BJ (cell line): ENCODE results near the gene ICAM2. TPM values are rescaled to one million over a fixed set of nuclear protein-coding genes. Genes with fewer than 3 reads are reported as not detected.

Source experiments
- CTCF ChIA-PET: fragments of 350-600 bp; formaldehyde crosslinking; extraction: SDS; loops from one replicate; lab custom pipeline; 2021; ENCODE audit warnings: antibody characterized with exemption, inconsistent platforms; lab: Yijun Ruan, JAX
- POLR2A ChIA-PET: fragments of 300-600 bp; sonication (Branson Sonifier 250); formaldehyde crosslinking; extraction: SDS; loops from one replicate; lab custom pipeline; 2021; ENCODE audit warnings: antibody characterized with exemption; lab: Charles Lee
- DNase-seq: peaks from one replicate; pipeline ENCODE4 v3.0.0-alpha.2; 2011; ENCODE audit warnings: low read depth
- H3K27me3 ChIP-seq: 2 replicates; pipeline ENCODE4 v1.6.0; 2011; ENCODE audit warnings: low read length; ENCODE audit not compliant: control insufficient read depth, insufficient read depth
- H3K36me3 ChIP-seq: 2 replicates; pipeline ENCODE4 v1.5.1; 2011; ENCODE audit warnings: low read length; ENCODE audit not compliant: control insufficient read depth, insufficient read depth
- H3K4me3 ChIP-seq: 2 replicates; pipeline ENCODE4 v1.5.1; 2011; ENCODE audit warnings: low read depth, mild to moderate bottlenecking, control low read depth, low read length
- polyA plus RNA-seq: library from polyadenylated mRNA; depleted of rRNA; stranded (reverse); fragments of >200 nt; gene quantifications from 2 replicates; pipeline ENCODE4 v1.2.3, GENCODE V29; 2011
- TF ChIP-seq, protein P1 (sequence below): IDR thresholded peaks from 2 replicates; pipeline ENCODE4 v1.5.1; 2011; ENCODE audit warnings: low read depth, mild to moderate bottlenecking, control low read depth, inconsistent platforms, low read length, moderate library complexity; ENCODE audit not compliant: insufficient read depth

The ICAM2 gene
- polyA plus RNA-seq, 1 experiment: 0.91 TPM

DNA sequence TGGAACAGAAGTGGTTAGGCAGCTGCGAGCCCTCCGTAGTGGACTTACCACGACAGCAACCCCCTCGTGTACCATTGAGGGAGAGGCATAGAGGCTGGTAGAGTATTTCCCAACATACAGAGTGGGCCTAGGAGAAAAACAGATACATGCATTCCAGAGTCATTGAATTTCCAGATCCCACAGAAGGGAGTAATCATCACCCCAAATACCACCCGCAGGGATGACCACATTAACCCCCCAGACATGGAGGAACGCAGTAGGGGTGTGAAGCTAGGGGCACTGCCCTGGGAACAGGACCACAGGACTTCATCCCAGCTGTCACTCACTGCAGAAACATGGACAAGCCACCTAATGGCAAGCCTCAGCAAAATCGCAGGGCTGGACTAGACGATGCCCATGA, 44.7 kb upstream of the ICAM2 start:
- Histone ChIP-seq H3K36me3 (peaks cover 2% of the 10 kb centered on the region), H3K27me3 (no peaks in the 10 kb centered on the region), H3K4me3 (no peak overlapping the region)
- no peak for DNase-seq
- POLR2A ChIA-PET: no interaction called here
- TF ChIP-seq, protein P1, sequence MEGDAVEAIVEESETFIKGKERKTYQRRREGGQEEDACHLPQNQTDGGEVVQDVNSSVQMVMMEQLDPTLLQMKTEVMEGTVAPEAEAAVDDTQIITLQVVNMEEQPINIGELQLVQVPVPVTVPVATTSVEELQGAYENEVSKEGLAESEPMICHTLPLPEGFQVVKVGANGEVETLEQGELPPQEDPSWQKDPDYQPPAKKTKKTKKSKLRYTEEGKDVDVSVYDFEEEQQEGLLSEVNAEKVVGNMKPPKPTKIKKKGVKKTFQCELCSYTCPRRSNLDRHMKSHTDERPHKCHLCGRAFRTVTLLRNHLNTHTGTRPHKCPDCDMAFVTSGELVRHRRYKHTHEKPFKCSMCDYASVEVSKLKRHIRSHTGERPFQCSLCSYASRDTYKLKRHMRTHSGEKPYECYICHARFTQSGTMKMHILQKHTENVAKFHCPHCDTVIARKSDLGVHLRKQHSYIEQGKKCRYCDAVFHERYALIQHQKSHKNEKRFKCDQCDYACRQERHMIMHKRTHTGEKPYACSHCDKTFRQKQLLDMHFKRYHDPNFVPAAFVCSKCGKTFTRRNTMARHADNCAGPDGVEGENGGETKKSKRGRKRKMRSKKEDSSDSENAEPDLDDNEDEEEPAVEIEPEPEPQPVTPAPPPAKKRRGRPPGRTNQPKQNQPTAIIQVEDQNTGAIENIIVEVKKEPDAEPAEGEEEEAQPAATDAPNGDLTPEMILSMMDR: no peak
- CTCF ChIA-PET: interaction anchor here (1.0 to 7.4 kb wide), 2 partner anchors 32 to 68 kb away, joined by 3 to 57 read pairs; no protein-coding TSS in a partner anchor

DNA sequence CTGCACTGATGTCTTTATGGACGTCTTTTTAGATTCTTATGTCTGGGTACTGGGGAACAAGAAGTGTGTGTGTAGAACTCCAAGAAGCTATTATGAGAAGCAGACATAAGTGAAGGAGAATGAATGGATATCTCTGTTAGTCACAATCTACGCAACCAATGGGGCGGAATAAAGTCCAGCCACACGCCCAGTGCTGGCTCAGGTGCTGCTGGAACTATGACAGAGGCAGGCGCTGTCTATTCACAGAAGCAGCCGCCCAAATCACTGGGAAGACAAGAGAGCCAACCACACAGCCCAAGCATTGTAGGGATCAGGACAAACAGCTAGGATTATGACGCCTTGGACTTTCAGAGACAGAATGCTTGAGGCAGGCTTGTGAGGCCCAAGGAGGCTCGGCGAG, 43.9 kb upstream of the ICAM2 start:
- CTCF ChIA-PET: interaction anchor here (0.5 to 7.4 kb wide), 5 partner anchors 29 to 69 kb away, joined by 3 to 57 read pairs (median 4); no protein-coding TSS in a partner anchor
- DNase-seq: no peak
- H3K27me3 ChIP-seq: no peaks in the 10 kb centered on the region
- H3K4me3 ChIP-seq: no peak overlapping the region
- TF ChIP-seq, protein P1: no peak
- POLR2A ChIA-PET: no interaction called here
- H3K36me3 ChIP-seq: peaks cover 2% of the 10 kb centered on the region

DNA sequence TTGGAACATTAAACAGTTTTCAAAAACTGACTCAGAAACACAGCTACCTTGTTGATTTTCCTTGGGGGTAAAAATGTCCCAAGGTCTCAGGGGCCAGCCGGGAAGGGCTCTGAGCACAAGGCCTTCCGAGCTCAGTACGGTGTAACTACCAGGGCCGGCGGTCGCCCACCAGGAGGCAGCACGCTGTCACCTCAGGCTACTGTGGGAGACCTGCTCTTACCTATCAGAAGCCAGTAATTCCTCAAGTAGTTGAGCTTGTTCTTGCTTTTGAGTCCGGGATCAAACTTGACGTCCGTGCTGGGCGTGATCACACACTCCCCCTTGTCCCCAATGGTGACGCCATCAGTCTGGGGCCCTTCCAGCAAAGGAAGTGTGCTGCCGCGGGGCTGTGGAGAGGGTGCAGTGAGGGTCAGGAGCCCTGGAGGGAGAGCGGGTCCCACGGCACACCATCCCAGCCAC, 43.4 kb upstream of the ICAM2 start:
- ChIA-PET POLR2A (no interaction called here), CTCF (interaction anchor here (0.5 to 7.4 kb wide), 6 partner anchors 10 to 116 kb away, joined by 3 to 57 read pairs (median 4); no protein-coding TSS in a partner anchor)
- no peak for DNase-seq
- Histone ChIP-seq H3K36me3 (peaks cover 2% of the 10 kb centered on the region), H3K4me3 (no peak overlapping the region), H3K27me3 (no peaks in the 10 kb centered on the region)
- TF ChIP-seq, protein P1: peak; percentile 46

DNA sequence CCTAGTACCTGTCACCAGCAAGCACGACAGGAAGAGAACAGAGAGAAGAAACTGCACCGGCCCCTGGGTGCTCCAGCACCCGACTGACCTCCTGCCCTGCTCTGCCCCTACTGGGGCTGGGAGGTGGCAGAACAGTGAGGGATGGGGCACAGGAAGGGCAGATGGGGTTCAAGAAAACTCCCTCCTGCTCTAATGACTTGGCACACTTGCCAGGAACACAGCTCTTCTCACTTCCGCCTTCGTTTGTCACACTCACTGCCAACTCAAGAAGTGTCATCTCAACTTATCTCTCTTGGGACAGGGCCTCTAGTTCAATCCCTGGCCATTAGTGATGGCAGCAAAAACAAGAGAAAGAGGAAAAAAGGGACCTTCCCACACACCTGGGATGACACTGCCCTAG, 42.7 kb upstream of the ICAM2 start:
- H3K36me3 ChIP-seq: no peaks in the 10 kb centered on the region; the same call in 1 of the 2 replicates
- CTCF ChIA-PET: interaction anchor here (0.5 to 7.4 kb wide), 4 partner anchors 9 to 117 kb away, joined by 3 to 57 read pairs (median 6); no protein-coding TSS in a partner anchor
- POLR2A ChIA-PET: no interaction called here
- H3K27me3 ChIP-seq: no peaks in the 10 kb centered on the region
- no peak for DNase-seq
- TF ChIP-seq, protein P1: no peak
- H3K4me3 ChIP-seq: no peak overlapping the region

DNA sequence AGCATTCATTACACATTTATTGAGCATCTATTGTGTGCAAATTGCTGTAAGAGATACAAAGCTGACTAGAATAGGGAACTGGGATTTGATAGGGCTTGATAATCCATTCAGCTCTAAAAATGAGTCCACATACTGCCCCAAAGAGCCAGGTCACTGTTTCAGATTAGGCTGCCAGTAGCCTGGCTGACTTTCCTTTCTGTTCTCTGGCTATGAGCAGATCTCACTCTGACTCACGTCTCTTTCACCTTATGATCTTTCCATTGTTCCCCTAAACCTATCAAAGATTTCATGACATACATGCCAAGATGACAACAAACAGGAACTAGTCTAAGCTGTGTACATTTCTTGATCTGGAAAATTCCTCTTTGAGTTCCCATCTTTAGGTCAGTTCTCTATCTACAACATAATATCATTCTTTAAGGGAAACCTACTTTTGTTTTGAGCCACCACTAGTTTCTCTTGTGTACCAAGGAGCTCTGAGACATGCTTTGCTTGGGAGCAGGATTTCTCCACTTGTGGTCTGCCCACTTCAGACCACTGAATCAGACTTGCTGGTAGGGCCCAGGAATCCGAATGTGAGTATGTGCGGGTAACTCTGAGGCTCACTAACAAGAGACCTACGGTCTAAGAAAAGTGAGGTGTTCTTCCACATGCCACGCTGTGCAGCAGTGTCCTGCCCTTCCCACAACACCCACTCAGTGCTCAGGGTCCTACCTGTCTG, 40.9 kb upstream of the ICAM2 start:
- H3K4me3 ChIP-seq: no peak overlapping the region
- peaks cover 3% of the 10 kb centered on the region; the same call in 1 of the 2 replicates for H3K36me3 ChIP-seq
- CTCF ChIA-PET: interaction anchor here (0.6 to 7.4 kb wide), 4 partner anchors 32 to 196 kb away, joined by 3 to 57 read pairs (median 8); no protein-coding TSS in a partner anchor
- POLR2A ChIA-PET: no interaction called here
- TF ChIP-seq, protein P1: no peak
- DNase-seq: no peak
- H3K27me3 ChIP-seq: no peaks in the 10 kb centered on the region
